ENCODE results near the gene CBX4. TPM values are rescaled to one million over a fixed set of nuclear protein-coding genes. Genes with fewer than 3 reads are reported as not detected.

The CBX4 gene
- total and polyA plus RNA-seq, 2 of the 13 experiments (the other 11 are each of a cell fraction or from before 2014, with no cell fraction given) = 25.8 to 50.8 TPM

DNA sequence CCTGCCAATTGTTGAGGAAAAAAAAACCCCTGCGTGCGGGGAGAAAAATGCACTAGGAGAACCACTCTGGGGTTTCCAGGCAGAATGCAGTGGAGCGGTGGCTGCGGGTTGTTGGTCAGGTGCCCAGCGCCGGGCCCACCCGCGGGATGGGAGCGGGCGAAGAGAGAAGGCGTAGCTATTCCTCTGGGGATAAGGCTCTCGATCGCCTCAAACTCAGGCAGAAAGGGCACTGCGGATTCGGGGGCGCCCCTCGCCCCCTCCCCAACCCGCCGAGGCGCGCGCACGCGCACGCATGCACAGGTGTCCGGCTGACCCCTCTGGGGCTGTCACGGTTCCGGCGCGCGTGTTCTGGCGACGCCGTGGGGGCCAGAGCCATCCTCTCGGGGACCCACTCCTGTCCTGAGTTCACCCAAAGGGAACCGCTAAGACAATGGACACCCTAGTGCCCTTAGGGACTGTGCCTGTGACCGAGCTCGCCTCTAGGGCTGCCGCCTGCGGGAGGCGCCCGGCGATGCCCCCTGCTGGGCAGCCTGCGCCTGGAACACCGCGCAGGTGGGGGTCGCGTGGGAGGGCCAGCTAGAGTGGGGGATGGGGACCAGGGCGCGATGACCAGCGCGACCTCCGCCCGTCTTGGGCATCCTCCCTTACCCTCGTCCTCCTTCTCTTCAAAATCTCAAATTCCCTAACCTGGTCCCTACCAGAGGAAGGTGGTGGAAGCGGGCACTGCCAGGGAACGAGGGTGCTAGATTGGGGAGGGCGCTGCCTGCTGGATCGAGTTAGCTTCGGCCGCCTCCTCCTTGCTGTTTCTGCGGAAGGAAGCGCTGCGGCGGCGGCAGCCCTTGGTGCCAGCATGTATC lies 28.0 kb downstream of the CBX4 start (continued):
- TF ChIP-seq HNRNPUL1 (IDR thresholded peaks at IDR 0.05; ENCODE audit: low read depth, low read length) (no peak), NFE2L2 (IDR thresholded peaks at IDR 0.05; ENCODE audit: low read length) (no peak), ARNT (IDR thresholded peaks at IDR 0.05) (no peak), ZNF234 (CRISPR knock-in tag; conservative IDR thresholded peaks at IDR 0.05) (no peak), TARDBP (CRISPR knock-in tag; IDR thresholded peaks at IDR 0.05) (peak; percentile 39; the same call in 1 of the 2 replicates), RBM39 (IDR thresholded peaks at IDR 0.05; ENCODE audit: low read depth, low read length, poor library complexity, severe bottlenecking) (peak; percentile 79), ZNF124 (CRISPR knock-in tag; IDR thresholded peaks at IDR 0.05) (peak; percentile 62; the same call in 1 of the 2 replicates), ZSCAN20 (CRISPR knock-in tag; IDR thresholded peaks at IDR 0.05; ENCODE audit: borderline replicate concordance) (0 out of 2 replicates have a peak, but pooled peaks have one; percentile 71), ZNF512B (CRISPR knock-in tag; IDR thresholded peaks at IDR 0.05; ENCODE audit: borderline replicate concordance) (no peak), ZNF891 (CRISPR knock-in tag; IDR thresholded peaks at IDR 0.05) (peak; percentile 71; the same call in 1 of the 2 replicates), ESRRA (CRISPR knock-in tag; IDR thresholded peaks at IDR 0.05; ENCODE audit: low read depth) (no peak), FOXO1 (CRISPR knock-in tag; IDR thresholded peaks at IDR 0.05) (peak; percentile 11; the same call in 1 of the 2 replicates), ZNF619 (CRISPR knock-in tag; IDR thresholded peaks at IDR 0.05) (no peak), HES4 (CRISPR knock-in tag; IDR thresholded peaks at IDR 0.05; ENCODE audit: borderline replicate concordance) (no peak), ETV6 (CRISPR knock-in tag; conservative IDR thresholded peaks at IDR 0.05) (no peak)
- TF ChIP-seq, protein P1, sequence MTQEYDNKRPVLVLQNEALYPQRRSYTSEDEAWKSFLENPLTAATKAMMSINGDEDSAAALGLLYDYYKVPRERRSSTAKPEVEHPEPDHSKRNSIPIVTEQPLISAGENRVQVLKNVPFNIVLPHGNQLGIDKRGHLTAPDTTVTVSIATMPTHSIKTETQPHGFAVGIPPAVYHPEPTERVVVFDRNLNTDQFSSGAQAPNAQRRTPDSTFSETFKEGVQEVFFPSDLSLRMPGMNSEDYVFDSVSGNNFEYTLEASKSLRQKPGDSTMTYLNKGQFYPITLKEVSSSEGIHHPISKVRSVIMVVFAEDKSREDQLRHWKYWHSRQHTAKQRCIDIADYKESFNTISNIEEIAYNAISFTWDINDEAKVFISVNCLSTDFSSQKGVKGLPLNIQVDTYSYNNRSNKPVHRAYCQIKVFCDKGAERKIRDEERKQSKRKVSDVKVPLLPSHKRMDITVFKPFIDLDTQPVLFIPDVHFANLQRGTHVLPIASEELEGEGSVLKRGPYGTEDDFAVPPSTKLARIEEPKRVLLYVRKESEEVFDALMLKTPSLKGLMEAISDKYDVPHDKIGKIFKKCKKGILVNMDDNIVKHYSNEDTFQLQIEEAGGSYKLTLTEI (CRISPR knock-in tag; conservative IDR thresholded peaks at IDR 0.05) = no peak
- TF ChIP-seq, protein P2, sequence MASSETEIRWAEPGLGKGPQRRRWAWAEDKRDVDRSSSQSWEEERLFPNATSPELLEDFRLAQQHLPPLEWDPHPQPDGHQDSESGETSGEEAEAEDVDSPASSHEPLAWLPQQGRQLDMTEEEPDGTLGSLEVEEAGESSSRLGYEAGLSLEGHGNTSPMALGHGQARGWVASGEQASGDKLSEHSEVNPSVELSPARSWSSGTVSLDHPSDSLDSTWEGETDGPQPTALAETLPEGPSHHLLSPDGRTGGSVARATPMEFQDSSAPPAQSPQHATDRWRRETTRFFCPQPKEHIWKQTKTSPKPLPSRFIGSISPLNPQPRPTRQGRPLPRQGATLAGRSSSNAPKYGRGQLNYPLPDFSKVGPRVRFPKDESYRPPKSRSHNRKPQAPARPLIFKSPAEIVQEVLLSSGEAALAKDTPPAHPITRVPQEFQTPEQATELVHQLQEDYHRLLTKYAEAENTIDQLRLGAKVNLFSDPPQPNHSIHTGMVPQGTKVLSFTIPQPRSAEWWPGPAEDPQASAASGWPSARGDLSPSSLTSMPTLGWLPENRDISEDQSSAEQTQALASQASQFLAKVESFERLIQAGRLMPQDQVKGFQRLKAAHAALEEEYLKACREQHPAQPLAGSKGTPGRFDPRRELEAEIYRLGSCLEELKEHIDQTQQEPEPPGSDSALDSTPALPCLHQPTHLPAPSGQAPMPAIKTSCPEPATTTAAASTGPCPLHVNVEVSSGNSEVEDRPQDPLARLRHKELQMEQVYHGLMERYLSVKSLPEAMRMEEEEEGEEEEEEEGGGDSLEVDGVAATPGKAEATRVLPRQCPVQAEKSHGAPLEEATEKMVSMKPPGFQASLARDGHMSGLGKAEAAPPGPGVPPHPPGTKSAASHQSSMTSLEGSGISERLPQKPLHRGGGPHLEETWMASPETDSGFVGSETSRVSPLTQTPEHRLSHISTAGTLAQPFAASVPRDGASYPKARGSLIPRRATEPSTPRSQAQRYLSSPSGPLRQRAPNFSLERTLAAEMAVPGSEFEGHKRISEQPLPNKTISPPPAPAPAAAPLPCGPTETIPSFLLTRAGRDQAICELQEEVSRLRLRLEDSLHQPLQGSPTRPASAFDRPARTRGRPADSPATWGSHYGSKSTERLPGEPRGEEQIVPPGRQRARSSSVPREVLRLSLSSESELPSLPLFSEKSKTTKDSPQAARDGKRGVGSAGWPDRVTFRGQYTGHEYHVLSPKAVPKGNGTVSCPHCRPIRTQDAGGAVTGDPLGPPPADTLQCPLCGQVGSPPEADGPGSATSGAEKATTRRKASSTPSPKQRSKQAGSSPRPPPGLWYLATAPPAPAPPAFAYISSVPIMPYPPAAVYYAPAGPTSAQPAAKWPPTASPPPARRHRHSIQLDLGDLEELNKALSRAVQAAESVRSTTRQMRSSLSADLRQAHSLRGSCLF (CRISPR knock-in tag; IDR thresholded peaks at IDR 0.05; ENCODE audit: borderline replicate concordance) = no peak
